Heart left ventricle (tissue), 16 donors: ENCODE measurements around the gene PRR7. TPM values are rescaled to one million over a fixed set of nuclear protein-coding genes. Genes with fewer than 3 reads are reported as not detected.
A peak's percentile ranks its signal among the peaks of the same experiment; 100 is the strongest.

ENCODE experiments used
- ATAC-seq, 4 donors: fragments of 200-7000 bp; cut with Tn5 transposase; one replicate each; pipeline ENCODE4 v1.9.1; 2020 to 2022; ENCODE audit warnings: moderate library complexity in 4 of 4, mild to moderate bottlenecking in 3 of 4, moderate number of reproducible peaks in 1 of 4
- DNase-seq, 5 donors: peaks; one replicate each; pipeline ENCODE4 v3.0.0-alpha.2; 2020
- H3K27ac ChIP-seq, 12 donors: fragments of 200-600 bp; sonication (generic) in 4 of 12; one replicate each; pipeline versions ENCODE4 v1.5.0 to v1.8.0; 2016 to 2022; ENCODE audit warnings: mild to moderate bottlenecking in 2 of 12
- H3K27me3 ChIP-seq, 9 donors: fragments of 200-600 bp; sonication (generic) in 2 of 9; one replicate each; pipeline versions ENCODE4 v1.5.1 to v1.8.0; 2016 to 2022; ENCODE audit warnings: mild to moderate bottlenecking in 3 of 9
- H3K36me3 ChIP-seq, 9 donors: fragments of 200-600 bp; sonication (generic) in 2 of 9; one replicate each; pipeline versions ENCODE4 v1.5.0 to v1.8.0; 2018 to 2022; ENCODE audit warnings: mild to moderate bottlenecking in 2 of 9
- H3K4me1 ChIP-seq, 12 donors: fragments of 200-600 bp; sonication (generic) in 4 of 12; one replicate each; pipeline versions ENCODE4 v1.5.0 to v1.8.0; 2016 to 2022; ENCODE audit warnings: mild to moderate bottlenecking in 3 of 12
- H3K4me3 ChIP-seq, 12 donors: fragments of 200-600 bp; sonication (generic) in 4 of 12; one replicate each; pipeline versions ENCODE4 v1.5.0 to v1.8.0; 2017 to 2022; ENCODE audit warnings: mild to moderate bottlenecking in 9 of 12, moderate library complexity in 4 of 12
- H3K9me3 ChIP-seq, 12 donors: fragments of 200-600 bp; sonication (generic) in 4 of 12; one replicate each; pipeline versions ENCODE4 v1.5.0 to v1.8.0; 2016 to 2022; ENCODE audit warnings: mild to moderate bottlenecking in 1 of 12
- POLR2A ChIP-seq, 2 donors: fragments of 450-650 bp; IDR thresholded peaks; one replicate each; pipeline ENCODE4 v1.6.1; 2017; ENCODE audit warnings: antibody characterized with exemption in 2 of 2, mild to moderate bottlenecking in 2 of 2, moderate library complexity in 2 of 2
- WGBS, 4 donors: extraction: QIAGEN DNeasy Blood & Tissue Kit in 2 of 4; methylation state at CpG; one replicate each; pipeline versions ENCODE4 v1.1.5 to v1.1.7; 2013 to 2018; 5-methylcytosine and 5-hydroxymethylcytosine counted together
- intact Hi-C, 10 donors: fragments of 100-400 bp; cut with DNase I; formaldehyde crosslinking; loops; one replicate each; pipeline versions ENCODE4 v1.11.1 to v1.14.2; 2022
- polyA plus RNA-seq, 2 donors: library from polyadenylated mRNA; stranded (reverse); fragments of 200-250 nt; gene quantifications; one replicate each; pipeline ENCODE4 v1.2.3, GENCODE V29; 2013
- total RNA-seq, 9 donors: library from RNA; depleted of rRNA in 2 of 9; stranded (reverse); fragments of >200 nt in 2 of 9; fragmentation: NEBNext Ultra II Directional in 3 of 9; extraction: Animal tissue kit (Norgen Biotek cat#: 25700) in 3 of 9; gene quantifications; one replicate each; pipeline versions ENCODE4 v1.1.0 to v1.2.4, GENCODE V29; 2016 to 2023
- TF ChIP-seq, protein P1 (sequence below), 12 donors: fragments of 200-600 bp; sonication (generic) in 4 of 12; IDR thresholded peaks; one replicate each; pipeline versions ENCODE4 v1.5.0 to v1.8.0; 2018 to 2022; ENCODE audit warnings: antibody characterized with exemption in 12 of 12, mild to moderate bottlenecking in 5 of 12
- donor health status: ischemic (EF 13 %, LVEDD 7.1; RV severe dilation, severe dysfunction).
- donor health status: healthy with polysubstance abuse.
- donor health status: DM: no; HTN: yes; CAD: no.
- donor health status: DM: no; HTN: no; CAD: no.
- donor health status: ischemic (EF 25% LVEDD 6.9; RV normal size, moderate dysfunction).
- donor health status: ischemic (EF 25% LVEDD 5.7; RV mildly dilated, moderate dysfunction).
- donor health status: healthy.
- donor health status: DM: yes; HTN: yes; CAD: no.
- donor health status: ischemic (EF 35%, LVEDD 5.7; RV mildly dilated, moderate dysfunction).
- donor health status: nonischemic (EF 11% LVEDD 7.7; RV severe dilation, severe dysfunction).
- donor health status: DM: yes; HTN: yes; CAD: no.
- donor health status: PGD.
- donor health status: ischemic (EF 29% LVEDD 5.4; RV normal size, mild dysfunction).
- donor health status: nonischemic (EF 23%, LVEDD 6.1; RV moderate dilation, normal function).

The PRR7 gene
- total and polyA plus RNA-seq, 11 donors = 0.82 to 5.0 (median 1.5) TPM

DNA sequence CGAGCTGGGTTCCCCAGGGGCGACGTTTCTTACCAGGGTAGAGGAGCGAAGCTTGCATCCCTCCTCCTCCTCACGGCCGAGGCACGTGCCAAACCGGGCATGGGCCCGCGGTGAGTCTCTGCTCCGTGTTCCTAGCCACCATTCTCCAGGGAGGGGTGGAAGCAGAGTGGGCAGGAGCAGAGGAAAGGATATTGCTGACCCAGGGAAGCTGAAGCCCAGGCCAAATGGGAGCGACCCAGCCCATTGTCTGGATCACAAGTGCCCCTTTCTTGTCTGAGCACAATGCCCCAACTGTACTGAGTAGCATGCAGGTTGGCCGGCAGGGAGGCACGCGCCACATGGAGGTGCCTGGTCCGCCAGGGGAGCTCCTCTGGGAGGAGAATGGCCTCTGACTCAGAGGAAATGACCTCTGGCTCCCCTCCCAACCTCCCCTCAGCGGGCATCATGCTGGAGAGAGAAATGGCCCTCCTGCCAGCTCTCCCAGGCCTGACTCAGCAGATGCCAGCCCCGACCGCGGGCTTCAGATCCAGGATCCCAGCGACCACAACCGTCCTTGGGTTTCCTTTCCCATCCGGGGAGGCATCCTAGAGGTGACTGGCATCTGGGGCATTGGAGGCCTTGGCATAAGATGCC is 1.1 kb downstream of the PRR7 start:
- ATAC-seq = peak; percentile 15 to 68 (median 63)
- Histone ChIP-seq H3K4me1 (peaks cover 2 to 38% (median 21%) of the 10 kb centered on the region in 12 donors), H3K4me3 (peak overlapping the region in 8 of 12 donors; percentile 53 to 78 (median 62)), H3K9me3 (no peaks in the 10 kb centered on the region), H3K27me3 (peaks cover 0 to 21% (median 3%) of the 10 kb centered on the region in 9 donors), H3K27ac (peak overlapping the region in 2 of 12 donors; percentile 4 to 30), H3K36me3 (peaks cover 0 to 3% (median 0%) of the 10 kb centered on the region in 9 donors)
- 7 to 13% (median 8%) methylated on average over 14 to 23 of the region's 23 CpGs for whole genome bisulfite sequencing, 4 donors
- TF ChIP-seq, protein P1, sequence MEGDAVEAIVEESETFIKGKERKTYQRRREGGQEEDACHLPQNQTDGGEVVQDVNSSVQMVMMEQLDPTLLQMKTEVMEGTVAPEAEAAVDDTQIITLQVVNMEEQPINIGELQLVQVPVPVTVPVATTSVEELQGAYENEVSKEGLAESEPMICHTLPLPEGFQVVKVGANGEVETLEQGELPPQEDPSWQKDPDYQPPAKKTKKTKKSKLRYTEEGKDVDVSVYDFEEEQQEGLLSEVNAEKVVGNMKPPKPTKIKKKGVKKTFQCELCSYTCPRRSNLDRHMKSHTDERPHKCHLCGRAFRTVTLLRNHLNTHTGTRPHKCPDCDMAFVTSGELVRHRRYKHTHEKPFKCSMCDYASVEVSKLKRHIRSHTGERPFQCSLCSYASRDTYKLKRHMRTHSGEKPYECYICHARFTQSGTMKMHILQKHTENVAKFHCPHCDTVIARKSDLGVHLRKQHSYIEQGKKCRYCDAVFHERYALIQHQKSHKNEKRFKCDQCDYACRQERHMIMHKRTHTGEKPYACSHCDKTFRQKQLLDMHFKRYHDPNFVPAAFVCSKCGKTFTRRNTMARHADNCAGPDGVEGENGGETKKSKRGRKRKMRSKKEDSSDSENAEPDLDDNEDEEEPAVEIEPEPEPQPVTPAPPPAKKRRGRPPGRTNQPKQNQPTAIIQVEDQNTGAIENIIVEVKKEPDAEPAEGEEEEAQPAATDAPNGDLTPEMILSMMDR (IDR thresholded peaks at IDR 0.05) = peak in 1 of 12 donors; percentile 7
- no peak for TF ChIP-seq POLR2A (IDR thresholded peaks at IDR 0.05)
- DNase-seq = peak; percentile 60 to 79 (median 71)
- intact Hi-C loops = loop anchor here in 1 of 10 donors (2.0 kb wide), 1 partner anchor 43 kb away; no protein-coding TSS in a partner anchor

GRCh38 chr5:177448244-177448950 is 1.8 kb downstream of the PRR7 start:
- 67 to 80% (median 76%) methylated on average over 6 of the region's 6 CpGs for WGBS, 4 donors

GRCh38 chr5:177449140-177450061 is 2.8 kb downstream of the PRR7 start:
- peaks cover 0 to 26% (median 3%) of the 10 kb centered on the region in 9 donors for H3K27me3 ChIP-seq

More at GRCh38 chr5:177448244-177448950, 1.8 kb downstream of the PRR7 start:
- TF ChIP-seq, protein P1 (IDR thresholded peaks at IDR 0.05) = no peak
- no peak for TF ChIP-seq POLR2A (IDR thresholded peaks at IDR 0.05)
- Histone ChIP-seq H3K27me3 (peaks cover 0 to 25% (median 3%) of the 10 kb centered on the region in 9 donors), H3K4me3 (no peak overlapping the region), H3K4me1 (peaks cover 2 to 41% (median 21%) of the 10 kb centered on the region in 12 donors), H3K9me3 (no peaks in the 10 kb centered on the region), H3K36me3 (no peaks in the 10 kb centered on the region), H3K27ac (peak overlapping the region in 2 of 12 donors; percentile 4 to 30)
- DNase-seq = no peak
- intact Hi-C loops = no loop called here
- ATAC-seq = no peak

More at GRCh38 chr5:177449140-177450061, 2.8 kb downstream of the PRR7 start:
- Histone ChIP-seq H3K9me3 (no peaks in the 10 kb centered on the region), H3K27ac (no peak overlapping the region), H3K4me3 (no peak overlapping the region), H3K4me1 (peaks cover 2 to 51% (median 27%) of the 10 kb centered on the region in 12 donors), H3K36me3 (no peaks in the 10 kb centered on the region)
- WGBS, 4 donors = 90 to 93% (median 92%) methylated on average over 10 to 18 of the region's 18 CpGs
- ATAC-seq = no peak
- DNase-seq = no peak
- intact Hi-C loops = loop anchor here in 5 of 10 donors (5.0 to 10.0 kb wide), 3 partner anchors 42 to 135 kb away; partner anchors contain the start of genes MXD3 (in 5 of the 5), F12 (in 1 of the 5) and PFN3 (in 1 of the 5)
- TF ChIP-seq POLR2A (IDR thresholded peaks at IDR 0.05) = no peak
- TF ChIP-seq, protein P1 (IDR thresholded peaks at IDR 0.05) = no peak
